LNCaP clone FGC (cell line): ENCODE measurements around the gene PCBP3.

Source experiments
- DNase-seq: peaks from one replicate; pipeline ENCODE4 v3.0.0-alpha.2; 2011; ENCODE audit warnings: low read depth
- H3K4me3 ChIP-seq: 2 replicates; pipeline ENCODE4 v1.5.1; 2011; ENCODE audit warnings: mild to moderate bottlenecking, low read depth, low read length, control low read depth
- TF ChIP-seq, protein P1 (sequence below): IDR thresholded peaks from 2 replicates; pipeline ENCODE4 v1.5.1; 2012; ENCODE audit warnings: mild to moderate bottlenecking; ENCODE audit not compliant: control insufficient read depth, insufficient read depth; ENCODE audit errors: extremely low read depth

Gene PCBP3

DNA sequence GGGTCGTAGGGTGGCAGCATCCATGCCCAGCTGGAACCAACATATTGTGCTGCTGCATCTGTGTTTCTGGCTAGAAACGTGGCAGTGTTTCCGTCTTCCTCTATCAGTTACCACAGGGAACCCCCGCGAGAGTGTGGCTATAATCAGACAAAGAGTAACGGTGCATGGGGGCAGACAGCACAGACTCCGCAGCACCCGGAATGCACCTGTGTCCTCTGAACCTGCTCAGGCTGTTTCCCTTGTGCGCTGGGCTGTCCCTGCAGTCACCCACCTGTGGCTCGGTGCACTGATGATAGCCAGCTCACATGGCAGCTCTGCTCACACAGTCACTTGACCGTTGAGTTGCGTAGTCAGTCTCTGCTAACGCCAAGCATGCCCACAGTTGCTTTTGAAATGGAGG lies 11.4 kb upstream of the PCBP3 start:
- no peak overlapping the region for H3K4me3 ChIP-seq
- TF ChIP-seq, protein P1, sequence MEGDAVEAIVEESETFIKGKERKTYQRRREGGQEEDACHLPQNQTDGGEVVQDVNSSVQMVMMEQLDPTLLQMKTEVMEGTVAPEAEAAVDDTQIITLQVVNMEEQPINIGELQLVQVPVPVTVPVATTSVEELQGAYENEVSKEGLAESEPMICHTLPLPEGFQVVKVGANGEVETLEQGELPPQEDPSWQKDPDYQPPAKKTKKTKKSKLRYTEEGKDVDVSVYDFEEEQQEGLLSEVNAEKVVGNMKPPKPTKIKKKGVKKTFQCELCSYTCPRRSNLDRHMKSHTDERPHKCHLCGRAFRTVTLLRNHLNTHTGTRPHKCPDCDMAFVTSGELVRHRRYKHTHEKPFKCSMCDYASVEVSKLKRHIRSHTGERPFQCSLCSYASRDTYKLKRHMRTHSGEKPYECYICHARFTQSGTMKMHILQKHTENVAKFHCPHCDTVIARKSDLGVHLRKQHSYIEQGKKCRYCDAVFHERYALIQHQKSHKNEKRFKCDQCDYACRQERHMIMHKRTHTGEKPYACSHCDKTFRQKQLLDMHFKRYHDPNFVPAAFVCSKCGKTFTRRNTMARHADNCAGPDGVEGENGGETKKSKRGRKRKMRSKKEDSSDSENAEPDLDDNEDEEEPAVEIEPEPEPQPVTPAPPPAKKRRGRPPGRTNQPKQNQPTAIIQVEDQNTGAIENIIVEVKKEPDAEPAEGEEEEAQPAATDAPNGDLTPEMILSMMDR = no peak
- DNase-seq = no peak

DNA sequence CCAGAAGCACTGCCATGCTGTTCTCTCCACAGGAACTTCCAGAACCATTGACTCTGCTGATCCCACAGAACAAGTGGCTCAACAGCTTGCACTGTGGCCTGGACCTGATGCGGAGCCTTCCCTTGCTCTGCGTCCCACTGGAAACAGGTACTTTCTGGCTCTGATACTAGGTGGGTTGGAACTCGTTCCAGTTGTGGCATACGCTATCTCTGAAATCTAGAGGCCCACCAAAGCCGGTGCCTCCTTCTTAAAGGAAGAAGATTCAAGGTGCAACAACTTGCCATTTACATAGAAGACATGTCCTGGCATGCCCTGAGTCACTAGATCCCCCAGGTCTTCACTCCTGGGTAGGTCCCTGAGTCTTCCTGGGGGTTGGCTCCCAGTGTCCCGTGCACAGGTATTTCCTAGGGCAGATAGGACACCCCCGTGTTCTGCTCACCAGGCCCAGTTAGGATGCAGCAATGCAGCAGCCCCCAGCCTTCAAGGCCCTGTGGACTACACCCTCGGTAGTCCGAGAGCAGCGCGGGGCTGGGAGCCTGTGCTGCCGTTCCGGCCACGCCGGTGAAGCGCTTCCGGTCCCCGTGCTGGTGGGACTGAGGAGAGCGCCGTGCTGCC lies 10.8 kb upstream of the PCBP3 start:
- TF ChIP-seq, protein P1 = no peak
- no peak overlapping the region for H3K4me3 ChIP-seq
- DNase-seq = no peak

DNA sequence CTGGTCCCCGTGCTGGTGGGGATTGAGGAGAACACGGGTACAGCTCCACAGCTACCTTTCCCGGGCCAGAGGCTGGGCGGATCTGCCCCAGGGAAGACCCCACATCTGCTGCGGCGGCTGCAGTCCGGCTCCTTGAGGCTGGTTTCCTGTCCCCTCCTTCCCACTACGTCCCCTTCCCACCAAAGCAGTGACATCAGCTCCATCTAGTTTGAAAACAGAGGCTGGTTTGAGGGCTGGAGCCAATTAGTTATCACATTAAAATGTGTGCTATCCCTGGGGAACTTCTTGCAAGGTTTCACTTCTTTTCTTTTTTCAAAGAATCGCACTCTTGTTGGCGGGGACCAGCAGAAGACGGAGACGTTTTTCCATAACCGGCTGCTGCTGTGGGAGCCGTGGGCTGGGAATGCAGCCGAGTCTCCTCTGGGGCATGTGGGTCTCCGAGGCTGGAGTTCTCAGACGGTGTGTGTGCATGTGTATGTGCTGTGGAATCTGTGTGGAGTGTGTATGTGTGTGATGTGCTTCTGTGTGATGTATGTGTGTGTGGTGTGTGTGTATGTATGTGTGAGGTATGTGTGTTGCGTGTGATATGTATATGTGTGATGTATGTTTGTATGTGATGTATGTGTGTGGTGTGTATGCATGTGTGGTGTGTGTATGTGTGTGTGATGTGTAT lies 8.9 kb upstream of the PCBP3 start:
- DNase-seq = no peak
- TF ChIP-seq, protein P1 = no peak
- H3K4me3 ChIP-seq = no peak overlapping the region

DNA sequence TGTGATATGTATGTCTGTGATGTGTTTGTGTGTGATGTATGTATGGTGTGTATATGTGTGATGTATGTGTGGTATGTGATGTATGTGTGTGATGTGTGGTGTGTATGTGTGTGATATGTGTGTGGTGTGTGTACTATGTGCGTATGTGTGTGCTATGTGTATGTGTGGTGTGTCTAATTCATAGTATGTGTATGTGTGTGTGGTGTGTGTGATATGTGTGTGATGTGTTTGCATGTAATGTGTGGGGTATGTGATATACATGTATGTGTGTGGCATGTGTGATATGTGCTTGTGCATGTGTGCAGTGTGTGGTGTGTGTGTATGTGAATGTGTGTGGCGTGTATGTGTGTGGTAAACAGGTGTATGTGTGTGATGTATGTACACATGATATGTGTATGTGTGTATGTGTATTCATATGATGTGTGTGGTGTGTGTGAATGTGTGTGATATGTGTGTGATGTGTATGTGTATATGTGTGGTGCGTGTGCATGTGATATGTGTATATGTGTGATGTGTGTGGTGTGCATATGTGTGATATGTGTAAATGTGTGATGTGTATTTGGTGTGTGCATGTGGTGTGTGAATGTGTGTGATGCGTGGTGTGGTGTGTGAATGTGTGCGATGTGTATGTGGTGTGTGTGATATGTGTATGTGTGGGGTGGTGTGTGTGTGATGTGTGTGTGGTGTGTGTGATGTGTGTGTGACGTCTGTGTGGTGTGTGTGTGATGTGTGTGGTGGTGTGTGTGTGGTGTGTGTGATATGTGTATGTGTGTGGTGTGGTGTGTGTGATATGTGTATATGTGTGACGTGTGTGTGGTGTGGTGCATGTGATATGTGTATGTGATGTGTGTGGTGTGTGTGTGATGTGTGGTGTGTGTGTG lies 8.0 kb upstream of the PCBP3 start:
- TF ChIP-seq, protein P1 = no peak
- no peak overlapping the region for H3K4me3 ChIP-seq
- DNase-seq = no peak

DNA sequence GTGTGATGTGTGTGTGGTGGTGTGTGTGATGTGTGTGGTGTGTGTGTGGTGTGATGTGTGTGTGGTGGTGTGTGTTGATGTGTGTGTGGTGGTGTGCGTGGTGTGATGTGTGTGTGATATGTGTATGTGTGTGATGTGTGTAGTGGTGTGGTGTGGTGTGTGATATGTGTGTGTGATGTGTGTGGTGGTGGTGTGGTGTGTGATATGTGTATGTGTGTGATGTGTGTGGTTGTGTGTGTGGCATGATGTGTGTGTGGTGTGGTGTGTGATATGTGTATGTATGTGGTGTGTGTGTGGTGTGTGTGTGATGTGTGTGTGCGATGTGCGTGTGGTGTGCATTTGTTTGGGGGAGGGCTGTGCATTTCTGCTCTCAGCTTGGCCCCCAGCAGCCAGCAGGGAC lies 7.1 kb upstream of the PCBP3 start:
- TF ChIP-seq, protein P1 = no peak
- DNase-seq = no peak
- no peak overlapping the region for H3K4me3 ChIP-seq

DNA sequence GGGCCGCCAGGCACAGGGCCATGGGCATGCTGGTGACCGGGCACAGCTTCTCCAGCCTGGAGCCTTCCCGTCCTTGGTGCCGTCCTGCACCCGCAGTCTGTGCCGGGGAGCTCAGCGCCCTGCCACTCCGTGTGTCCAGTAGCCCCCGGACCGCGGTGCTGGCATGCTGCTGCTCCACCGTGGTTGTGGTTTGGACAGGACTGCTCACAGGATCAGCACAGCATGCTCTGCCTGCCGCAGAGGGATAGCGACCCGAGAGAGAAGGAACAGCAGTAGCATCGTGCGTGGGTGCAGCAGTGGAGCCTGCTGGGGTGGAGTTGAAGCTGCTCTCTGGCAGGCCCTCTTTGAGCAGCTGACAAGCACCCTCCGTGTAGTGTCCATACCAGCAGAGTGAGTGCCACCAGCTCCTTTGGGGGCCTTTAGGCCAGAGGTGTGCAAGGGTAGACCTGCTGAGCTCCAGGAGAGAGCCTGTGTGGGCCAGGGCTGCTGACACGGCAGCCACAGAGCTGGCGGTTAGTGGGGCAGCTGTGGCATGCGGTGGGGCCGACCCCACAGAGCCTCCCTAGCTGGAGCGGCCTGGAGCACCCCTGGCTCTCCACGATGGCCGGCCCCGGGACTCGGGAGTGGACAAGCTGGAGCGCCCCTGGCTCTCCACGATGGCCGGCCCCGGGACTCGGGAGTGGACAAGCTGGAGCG lies 6.4 kb upstream of the PCBP3 start:
- DNase-seq = no peak
- H3K4me3 ChIP-seq = no peak overlapping the region
- TF ChIP-seq, protein P1 = no peak
